H9 (cell line): ENCODE measurements around the gene DISC1. TPM values are rescaled to one million over a fixed set of nuclear protein-coding genes. Genes with fewer than 3 reads are reported as not detected.

Experiments
- DNase-seq: peaks from one replicate; pipeline ENCODE4 v3.0.0-alpha.2; 2017
- H2AFZ ChIP-seq: one replicate; pipeline ENCODE4 v1.6.1; 2013; ENCODE audit warnings: mild to moderate bottlenecking, low read length, control low read depth, moderate library complexity
- H2AK5ac ChIP-seq: 2 replicates; pipeline ENCODE4 v1.6.1; 2013; ENCODE audit warnings: low read length, control low read depth, mixed read lengths; ENCODE audit not compliant: insufficient read length
- H2BK120ac ChIP-seq: one replicate; pipeline ENCODE4 v1.6.1; 2013; ENCODE audit warnings: low read depth, mild to moderate bottlenecking, low read length, control low read depth, inconsistent platforms; ENCODE audit not compliant: poor library complexity, severe bottlenecking
- H2BK12ac ChIP-seq: 2 replicates; pipeline ENCODE4 v1.6.1; 2013; ENCODE audit warnings: low read length, control low read depth, mixed read lengths, low read depth; ENCODE audit not compliant: insufficient read length
- H2BK15ac ChIP-seq: 2 replicates; pipeline ENCODE4 v1.6.1; 2013; ENCODE audit warnings: low read depth, low read length, control low read depth
- H2BK20ac ChIP-seq: one replicate; pipeline ENCODE4 v1.6.1; 2013; ENCODE audit warnings: low read depth, mild to moderate bottlenecking, low read length, control low read depth, inconsistent platforms; ENCODE audit not compliant: poor library complexity, severe bottlenecking
- H2BK5ac ChIP-seq: 2 replicates; pipeline ENCODE4 v1.6.1; 2013; ENCODE audit warnings: low read length, control low read depth, mixed read lengths; ENCODE audit not compliant: insufficient read length
- H3K14ac ChIP-seq: 2 replicates; pipeline ENCODE4 v1.6.1; 2013; ENCODE audit warnings: low read length, control low read depth; ENCODE audit not compliant: insufficient read depth
- H3K18ac ChIP-seq: 2 replicates; pipeline ENCODE4 v1.6.1; 2013; ENCODE audit warnings: low read depth, mild to moderate bottlenecking, mixed read lengths, low read length, control low read depth; ENCODE audit not compliant: insufficient read length
- H3K23ac ChIP-seq: 2 replicates; pipeline ENCODE4 v1.6.1; 2013; ENCODE audit warnings: low read length, control low read depth, mixed read lengths, low read depth; ENCODE audit not compliant: insufficient read length
- H3K23me2 ChIP-seq: 2 replicates; pipeline ENCODE4 v1.6.1; 2013; ENCODE audit warnings: low read depth, mild to moderate bottlenecking, mixed read lengths, low read length, control low read depth; ENCODE audit not compliant: insufficient read length, poor library complexity, severe bottlenecking
- H3K27ac ChIP-seq: 2 replicates; pipeline ENCODE4 v1.5.1; 2013; ENCODE audit warnings: low read length, control low read depth, mixed read lengths, low read depth; ENCODE audit not compliant: insufficient read length
- H3K27me3 ChIP-seq: 2 replicates; pipeline ENCODE4 v1.6.1; 2013; ENCODE audit warnings: low read length, control low read depth, inconsistent platforms; ENCODE audit not compliant: insufficient read depth
- H3K4ac ChIP-seq: 2 replicates; pipeline ENCODE4 v1.6.1; 2013; ENCODE audit warnings: low read depth, mild to moderate bottlenecking, control low read depth, inconsistent platforms, low read length, moderate library complexity
- H3K4me1 ChIP-seq: 2 replicates; pipeline ENCODE4 v1.6.1; 2013; ENCODE audit warnings: low read length, control low read depth, inconsistent platforms; ENCODE audit not compliant: insufficient read depth
- H3K4me2 ChIP-seq: 2 replicates; pipeline ENCODE4 v1.6.1; 2013; ENCODE audit warnings: low read length, control low read depth, mixed read lengths; ENCODE audit not compliant: insufficient read length, insufficient read depth
- H3K56ac ChIP-seq: 2 replicates; pipeline ENCODE4 v1.6.1; 2013; ENCODE audit warnings: low read depth, mild to moderate bottlenecking, mixed read lengths, low read length, control low read depth; ENCODE audit not compliant: insufficient read length
- H3K79me1 ChIP-seq: 2 replicates; pipeline ENCODE4 v1.6.1; 2013; ENCODE audit warnings: low read depth, mild to moderate bottlenecking, moderate library complexity, low read length, control low read depth, inconsistent platforms; ENCODE audit not compliant: insufficient read depth, poor library complexity, severe bottlenecking
- H3K79me2 ChIP-seq: 2 replicates; pipeline ENCODE4 v1.6.1; 2013; ENCODE audit warnings: low read length, control low read depth, inconsistent platforms; ENCODE audit not compliant: insufficient read depth
- H3K9ac ChIP-seq: 2 replicates; pipeline ENCODE4 v1.6.1; 2013; ENCODE audit warnings: low read length, control low read depth, mixed read lengths; ENCODE audit not compliant: insufficient read length; ENCODE audit errors: extremely low read depth
- H3K9me3 ChIP-seq: one replicate; pipeline ENCODE4 v1.6.1; 2013; ENCODE audit warnings: low read depth, low read length, inconsistent platforms; ENCODE audit not compliant: control insufficient read depth
- H3T11ph ChIP-seq: one replicate; pipeline ENCODE4 v1.6.1; 2013; ENCODE audit warnings: mild to moderate bottlenecking, low read length, control low read depth, inconsistent platforms
- H4K20me1 ChIP-seq: one replicate; pipeline ENCODE4 v1.6.1; 2013; ENCODE audit not compliant: control insufficient read depth, insufficient read length, insufficient read depth
- H4K5ac ChIP-seq: 2 replicates; pipeline ENCODE4 v1.6.1; 2013; ENCODE audit warnings: low read depth, mild to moderate bottlenecking, mixed read lengths, low read length, control low read depth; ENCODE audit not compliant: insufficient read length
- H4K8ac ChIP-seq: replicated peaks from 2 replicates; pipeline ENCODE4 v1.6.1; 2013; ENCODE audit warnings: low read length, control low read depth, mixed read lengths, low read depth; ENCODE audit not compliant: insufficient read length
- H4K91ac ChIP-seq: 2 replicates; pipeline ENCODE4 v1.6.1; 2013; ENCODE audit warnings: low read depth, mild to moderate bottlenecking, moderate library complexity, mixed read lengths, low read length, control low read depth; ENCODE audit not compliant: insufficient read length
- H3K27ac Mint-ChIP-seq, 3 experiments: 2 replicates in 2 of 3; 3 replicates in 1 of 3; pipeline ENCODE4 v1.8.0; 2020 to 2021; ENCODE audit warnings: mixed read lengths in 3 of 3, mild to moderate bottlenecking in 1 of 3, moderate library complexity in 1 of 3
- H3K27me3 Mint-ChIP-seq: 2 replicates; pipeline ENCODE4 v1.8.0; 2021; ENCODE audit warnings: low read depth, mild to moderate bottlenecking, moderate library complexity, mixed read lengths
- H3K36me3 Mint-ChIP-seq, 3 experiments: 2 replicates in 2 of 3; 3 replicates in 1 of 3; pipeline ENCODE4 v1.8.0; 2020 to 2021; ENCODE audit warnings: low read depth in 3 of 3, mixed read lengths in 3 of 3; ENCODE audit not compliant: insufficient read depth in 1 of 3
- H3K4me1 Mint-ChIP-seq, 2 experiments: 2 replicates each; pipeline ENCODE4 v1.8.0; 2020; ENCODE audit warnings: mixed read lengths in 2 of 2
- H3K4me3 Mint-ChIP-seq, 2 experiments: 2 replicates in 1 of 2; 3 replicates in 1 of 2; pipeline ENCODE4 v1.8.0; 2020 to 2021; ENCODE audit warnings: mild to moderate bottlenecking in 2 of 2, mixed read lengths in 2 of 2, moderate library complexity in 1 of 2
- H3K9me3 Mint-ChIP-seq, 2 experiments: 2 replicates in 1 of 2; 3 replicates in 1 of 2; pipeline ENCODE4 v1.8.0; 2020; ENCODE audit warnings: mild to moderate bottlenecking in 2 of 2, mixed read lengths in 2 of 2, moderate library complexity in 1 of 2
- CTCF ChIP-seq: fragments of 200-600 bp; sonication (generic); conservative IDR thresholded peaks from 3 replicates; pipeline ENCODE4 v1.8.0; 2021; ENCODE audit warnings: antibody characterized with exemption, mild to moderate bottlenecking
- WGBS: extraction: QIAGEN DNeasy Blood & Tissue Kit; methylation state at CpG from one replicate; pipeline ENCODE4 v1.1.7; 2013; ENCODE audit warnings: missing lambda C conversion rate, low lambda C conversion rate, mixed read lengths; ENCODE audit not compliant: insufficient read length; ENCODE audit errors: extremely low coverage; 5-methylcytosine and 5-hydroxymethylcytosine counted together
- total RNA-seq: library from RNA; stranded (reverse); gene quantifications from 2 replicates; pipeline ENCODE4 v1.2.1, GENCODE V29; 2021

DISC1 gene
- total RNA-seq, 1 experiment from 2014 or later = 2.5 TPM

- Histone ChIP-seq H2BK5ac (no peak overlapping the region), H3K79me1 (no peaks in the 10 kb centered on the region), H3K14ac (no peak overlapping the region), H3K18ac (no peak overlapping the region), H3K79me2 (no peaks in the 10 kb centered on the region), H3K27ac (no peak overlapping the region), H4K5ac (no peak overlapping the region), H4K20me1 (no peaks in the 10 kb centered on the region), H2AK5ac (no peak overlapping the region), H3K56ac (no peak overlapping the region), H3K23me2 (no peaks in the 10 kb centered on the region), H4K8ac (no peak overlapping the region), H2BK20ac (no peak overlapping the region), H2BK12ac (no peak overlapping the region), H2BK120ac (no peak overlapping the region), H3K27me3 (no peaks in the 10 kb centered on the region), H2BK15ac (no peak overlapping the region), H3K4me2 (no peak overlapping the region), H3K9ac (no peak overlapping the region), H3K9me3 (no peaks in the 10 kb centered on the region), H3K4me1 (no peaks in the 10 kb centered on the region), H4K91ac (no peak overlapping the region), H3K4ac (no peak overlapping the region), H3K23ac (no peak overlapping the region), H3T11ph (no peak overlapping the region), H2AFZ (no peak overlapping the region)
- Mint-ChIP-seq H3K9me3 (no peaks in the 10 kb centered on the region), H3K27me3 (no peaks in the 10 kb centered on the region; the same call in none of the 2 replicates), H3K4me1 (peaks cover 9% of the 10 kb centered on the region in 2 experiments), H3K4me3 (no peak overlapping the region), H3K36me3 (no peaks in the 10 kb centered on the region), H3K27ac (peak overlapping the region in 1 of 3 experiments; percentile 23; a peak in 1 of 7 replicates)
- no peak for DNase-seq
- no CpG with 5 or more reads among the region's 8 CpGs for WGBS
- no peak for TF ChIP-seq CTCF
Observed at GRCh38 chr1:231991231-231991630, 364.6 kb downstream of the DISC1 start.
